ENCODE results near the gene PCGF5.

Gene PCGF5

DNA sequence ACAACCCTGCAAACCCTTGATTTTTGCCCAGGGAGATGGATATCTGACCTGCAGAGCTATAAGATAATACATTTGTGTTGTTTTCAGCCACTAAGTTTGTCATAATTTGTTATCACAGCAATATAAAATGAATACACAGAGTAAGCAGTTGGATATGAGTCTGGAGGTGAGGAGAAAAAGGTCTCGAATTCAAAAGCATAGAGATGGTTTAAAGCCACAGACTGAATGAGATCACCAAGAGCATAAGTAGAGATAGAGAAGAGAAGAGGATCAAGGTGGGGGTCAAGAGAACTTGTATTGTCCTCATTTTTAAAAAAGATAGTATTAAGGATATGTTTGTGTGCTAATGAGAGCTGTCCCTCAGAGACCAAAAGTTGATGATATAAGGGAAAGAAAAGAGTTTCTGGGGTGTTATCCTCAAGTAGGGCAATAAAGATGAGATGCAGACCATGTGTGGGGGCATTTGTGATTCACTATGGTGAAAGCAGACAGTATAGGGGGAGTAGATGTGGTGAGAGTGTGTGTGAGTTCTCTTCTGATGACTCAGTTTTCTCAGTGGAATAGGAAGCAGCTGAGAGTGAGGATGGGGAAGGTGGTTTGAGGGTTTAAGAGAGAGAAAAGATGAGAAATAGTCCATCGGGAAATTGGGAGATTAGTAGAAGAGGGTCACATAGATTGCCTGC lies 25.8 kb upstream of the PCGF5 start:
- no peak for TF ChIP-seq POLR2AphosphoS5 (IDR thresholded peaks at IDR 0.05; ENCODE audit: low read depth, low read length)
- TF ChIP-seq SIN3A (IDR thresholded peaks at IDR 0.05; ENCODE audit: borderline replicate concordance, insufficient read depth, low read length) = no peak
- no peak for TF ChIP-seq TAF1 (IDR thresholded peaks at IDR 0.05; ENCODE audit: borderline replicate concordance, insufficient read depth, low read length)
- no peak for TF ChIP-seq FOXP2 (optimal IDR thresholded peaks at IDR 0.05; ENCODE audit: borderline replicate concordance, extremely low read depth, extremely low read length, insufficient read depth)

DNA sequence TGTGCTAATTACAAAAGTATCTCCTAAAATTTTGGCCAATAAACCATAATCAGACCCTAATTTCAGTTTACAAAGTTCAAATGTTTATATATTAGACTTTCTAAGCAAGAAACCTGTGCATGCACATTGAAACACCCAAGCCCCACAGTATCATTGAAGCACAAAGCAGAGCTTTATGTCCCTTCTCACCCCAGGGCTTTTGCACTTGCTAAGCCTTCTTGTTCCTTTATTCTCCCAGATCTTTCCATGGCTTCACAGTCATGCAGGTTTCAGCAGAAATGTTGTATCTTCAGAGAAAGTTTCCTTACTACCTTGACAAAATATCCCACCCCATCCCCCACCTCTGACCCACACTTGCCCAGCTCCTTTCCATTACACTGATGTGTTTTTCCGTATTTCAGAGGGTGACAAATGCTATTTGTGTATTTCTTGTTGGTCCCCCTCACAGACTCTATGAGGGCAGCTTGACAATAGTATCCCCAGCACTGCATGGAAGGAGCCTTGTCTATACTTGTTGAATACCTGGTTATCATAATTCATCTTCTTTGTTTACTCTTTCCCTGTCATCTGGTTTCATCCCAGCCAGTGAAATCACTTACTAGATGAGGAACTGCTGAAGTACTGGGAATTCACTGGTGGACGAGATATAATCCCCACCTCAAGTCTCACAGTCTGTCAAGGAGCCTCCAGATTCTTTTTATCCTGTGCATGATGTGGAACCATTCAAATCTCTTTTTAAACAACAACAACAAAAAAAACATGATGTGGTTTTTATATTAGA lies 24.0 kb upstream of the PCGF5 start:
- TF ChIP-seq FOXP2 (optimal IDR thresholded peaks at IDR 0.05; ENCODE audit: borderline replicate concordance, extremely low read depth, extremely low read length, insufficient read depth) (no peak), POLR2AphosphoS5 (IDR thresholded peaks at IDR 0.05; ENCODE audit: low read depth, low read length) (no peak), TAF1 (IDR thresholded peaks at IDR 0.05; ENCODE audit: borderline replicate concordance, insufficient read depth, low read length) (no peak), SIN3A (IDR thresholded peaks at IDR 0.05; ENCODE audit: borderline replicate concordance, insufficient read depth, low read length) (no peak)
- TF ChIP-seq, protein P1, sequence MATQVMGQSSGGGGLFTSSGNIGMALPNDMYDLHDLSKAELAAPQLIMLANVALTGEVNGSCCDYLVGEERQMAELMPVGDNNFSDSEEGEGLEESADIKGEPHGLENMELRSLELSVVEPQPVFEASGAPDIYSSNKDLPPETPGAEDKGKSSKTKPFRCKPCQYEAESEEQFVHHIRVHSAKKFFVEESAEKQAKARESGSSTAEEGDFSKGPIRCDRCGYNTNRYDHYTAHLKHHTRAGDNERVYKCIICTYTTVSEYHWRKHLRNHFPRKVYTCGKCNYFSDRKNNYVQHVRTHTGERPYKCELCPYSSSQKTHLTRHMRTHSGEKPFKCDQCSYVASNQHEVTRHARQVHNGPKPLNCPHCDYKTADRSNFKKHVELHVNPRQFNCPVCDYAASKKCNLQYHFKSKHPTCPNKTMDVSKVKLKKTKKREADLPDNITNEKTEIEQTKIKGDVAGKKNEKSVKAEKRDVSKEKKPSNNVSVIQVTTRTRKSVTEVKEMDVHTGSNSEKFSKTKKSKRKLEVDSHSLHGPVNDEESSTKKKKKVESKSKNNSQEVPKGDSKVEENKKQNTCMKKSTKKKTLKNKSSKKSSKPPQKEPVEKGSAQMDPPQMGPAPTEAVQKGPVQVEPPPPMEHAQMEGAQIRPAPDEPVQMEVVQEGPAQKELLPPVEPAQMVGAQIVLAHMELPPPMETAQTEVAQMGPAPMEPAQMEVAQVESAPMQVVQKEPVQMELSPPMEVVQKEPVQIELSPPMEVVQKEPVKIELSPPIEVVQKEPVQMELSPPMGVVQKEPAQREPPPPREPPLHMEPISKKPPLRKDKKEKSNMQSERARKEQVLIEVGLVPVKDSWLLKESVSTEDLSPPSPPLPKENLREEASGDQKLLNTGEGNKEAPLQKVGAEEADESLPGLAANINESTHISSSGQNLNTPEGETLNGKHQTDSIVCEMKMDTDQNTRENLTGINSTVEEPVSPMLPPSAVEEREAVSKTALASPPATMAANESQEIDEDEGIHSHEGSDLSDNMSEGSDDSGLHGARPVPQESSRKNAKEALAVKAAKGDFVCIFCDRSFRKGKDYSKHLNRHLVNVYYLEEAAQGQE (IDR thresholded peaks at IDR 0.05; ENCODE audit: insufficient read depth in 1 of 2, low read depth in 2 of 2, low read length in 2 of 2) = no peak

DNA sequence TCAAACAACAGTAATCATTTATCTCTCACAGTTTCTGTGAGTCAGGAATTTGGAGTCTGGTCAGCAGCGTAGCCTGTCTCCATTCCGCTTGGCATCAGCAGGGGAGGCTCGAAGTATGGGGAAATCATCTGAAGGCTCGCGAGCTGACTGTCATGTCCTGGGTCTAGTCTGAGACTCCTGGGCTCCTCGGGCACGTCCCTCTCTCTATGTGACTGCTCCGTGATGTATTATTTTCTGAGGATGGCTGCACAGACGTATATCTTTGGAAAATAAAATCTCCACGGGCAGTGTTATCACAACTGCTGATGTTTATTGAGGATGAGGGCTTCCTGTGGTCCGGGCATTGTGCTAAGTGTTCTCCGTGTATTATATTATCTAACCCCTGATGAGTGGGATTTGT lies 23.3 kb upstream of the PCGF5 start:
- TF ChIP-seq, protein P1 (IDR thresholded peaks at IDR 0.05; ENCODE audit: insufficient read depth in 1 of 2, low read depth in 2 of 2, low read length in 2 of 2) = no peak
- no peak for TF ChIP-seq POLR2AphosphoS5 (IDR thresholded peaks at IDR 0.05; ENCODE audit: low read depth, low read length)
- TF ChIP-seq TAF1 (IDR thresholded peaks at IDR 0.05; ENCODE audit: borderline replicate concordance, insufficient read depth, low read length) = no peak
- TF ChIP-seq FOXP2 (optimal IDR thresholded peaks at IDR 0.05; ENCODE audit: borderline replicate concordance, extremely low read depth, extremely low read length, insufficient read depth) = no peak
- TF ChIP-seq SIN3A (IDR thresholded peaks at IDR 0.05; ENCODE audit: borderline replicate concordance, insufficient read depth, low read length) = no peak

DNA sequence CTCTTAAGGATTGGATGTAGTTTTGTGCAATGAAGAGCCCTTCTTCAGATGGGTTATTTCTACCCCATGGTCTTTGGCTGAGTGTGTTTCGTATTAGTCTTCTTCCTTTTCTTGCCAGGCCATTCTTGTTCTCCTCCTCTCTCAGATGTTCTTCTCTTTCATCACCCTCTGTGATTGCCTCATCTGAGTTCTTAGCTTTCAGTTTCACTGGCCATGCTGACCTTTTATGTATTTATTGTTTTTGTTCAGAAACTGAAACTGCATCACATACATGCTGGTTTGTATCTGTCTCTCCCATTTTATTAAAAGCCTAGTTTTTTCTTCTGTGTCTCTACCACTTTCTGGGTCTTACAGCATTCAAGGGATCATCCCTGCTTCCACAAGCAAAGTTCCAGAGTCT lies 21.7 kb upstream of the PCGF5 start:
- TF ChIP-seq POLR2AphosphoS5 (IDR thresholded peaks at IDR 0.05; ENCODE audit: low read depth, low read length) = no peak
- TF ChIP-seq, protein P1 (IDR thresholded peaks at IDR 0.05; ENCODE audit: insufficient read depth in 1 of 2, low read depth in 2 of 2, low read length in 2 of 2) = no peak

DNA sequence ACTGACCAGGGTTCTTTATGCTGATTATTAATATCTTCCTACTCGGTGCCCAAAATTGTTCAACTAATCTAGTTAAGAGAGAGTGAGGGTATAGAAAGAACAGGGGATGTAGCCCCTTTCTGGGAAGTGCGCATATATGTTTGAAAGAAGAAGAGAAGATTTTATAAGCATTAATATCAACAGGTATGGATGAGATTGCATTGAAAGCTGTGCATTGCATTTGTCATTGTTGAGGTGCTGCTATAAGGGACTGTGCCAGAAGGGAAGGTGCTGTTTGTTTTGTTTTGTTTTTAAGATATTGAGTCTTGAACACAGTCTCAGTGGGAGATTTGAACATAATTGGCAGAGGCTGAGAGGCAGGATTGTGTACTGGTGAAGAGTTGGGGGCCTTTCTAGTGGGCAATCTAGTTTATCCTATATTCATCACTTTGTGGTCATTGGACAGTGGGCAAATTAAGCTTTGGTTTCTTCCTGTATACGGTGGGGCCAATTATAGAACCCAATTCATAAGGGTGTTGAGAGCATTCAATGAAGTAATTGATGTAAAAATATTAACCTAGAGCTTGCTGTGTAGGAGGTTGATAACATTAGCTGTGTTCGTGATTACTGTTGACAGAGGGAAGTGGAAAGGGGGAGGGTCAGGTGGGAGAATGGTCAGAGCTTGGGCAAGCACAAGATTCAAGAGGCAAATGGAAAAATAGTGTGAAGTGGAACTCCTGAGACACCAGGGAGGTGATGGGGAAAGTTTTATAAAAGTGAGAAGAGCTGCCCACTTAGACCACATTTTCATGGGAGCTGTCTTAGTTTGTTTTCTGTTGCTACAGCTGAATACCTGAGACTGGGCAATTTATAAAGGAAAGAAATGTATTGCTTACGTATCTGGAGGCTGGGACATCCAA lies 19.9 kb upstream of the PCGF5 start:
- no peak for TF ChIP-seq SIN3A (IDR thresholded peaks at IDR 0.05; ENCODE audit: borderline replicate concordance, insufficient read depth, low read length)
- TF ChIP-seq FOXP2 (optimal IDR thresholded peaks at IDR 0.05; ENCODE audit: borderline replicate concordance, extremely low read depth, extremely low read length, insufficient read depth) = no peak
- TF ChIP-seq POLR2AphosphoS5 (IDR thresholded peaks at IDR 0.05; ENCODE audit: low read depth, low read length) = no peak
- TF ChIP-seq TAF1 (IDR thresholded peaks at IDR 0.05; ENCODE audit: borderline replicate concordance, insufficient read depth, low read length) = no peak
- TF ChIP-seq, protein P1 (IDR thresholded peaks at IDR 0.05; ENCODE audit: insufficient read depth in 1 of 2, low read depth in 2 of 2, low read length in 2 of 2) = no peak

Measured in PFSK-1 (cell line).